Panc1 (cell line): ENCODE measurements around the gene AGBL5. TPM values are rescaled to one million over a fixed set of nuclear protein-coding genes. Genes with fewer than 3 reads are reported as not detected.

Experiments
- ATAC-seq: fragments of 200-7000 bp; cut with Tn5 transposase; 2 replicates; pipeline ENCODE4 v1.9.1; 2020; ENCODE audit warnings: mild to moderate bottlenecking, moderate library complexity
- BruUV-seq: library from RNA; stranded (reverse); fragments of 400-500 nt; replicated peaks from 2 replicates; lab custom pipeline; 2021; lab: Mats Ljungman, UMichigan
- CTCF ChIA-PET: fragments of 300-600 bp; sonication (Branson Sonifier 250); formaldehyde crosslinking; loops from one replicate; lab custom pipeline; 2022; ENCODE audit warnings: antibody characterized with exemption; lab: Charles Lee
- POLR2A ChIA-PET: fragments of 300-600 bp; sonication (Branson Sonifier 250); formaldehyde crosslinking; loops from one replicate; lab custom pipeline; 2022; ENCODE audit warnings: antibody characterized with exemption; lab: Charles Lee
- DNase-seq: peaks from one replicate; pipeline ENCODE4 v3.0.0-alpha.2; 2010; ENCODE audit warnings: low read depth, low spot score
- H3K27ac ChIP-seq: 2 replicates; pipeline ENCODE4 v1.5.1; 2011; ENCODE audit warnings: mild to moderate bottlenecking, low read length, inconsistent platforms
- H3K27me3 ChIP-seq: fragments of 200-500 bp; sonication (Bioruptor generic); 2 replicates; pipeline ENCODE4 v1.6.0; 2014; ENCODE audit warnings: low read length, inconsistent platforms; ENCODE audit not compliant: control insufficient read depth, insufficient read depth
- H3K36me3 ChIP-seq: fragments of 200-500 bp; sonication (Bioruptor generic); 2 replicates; pipeline ENCODE4 v1.5.1; 2014; ENCODE audit warnings: inconsistent platforms, mild to moderate bottlenecking, low read length, moderate library complexity; ENCODE audit not compliant: control insufficient read depth, insufficient read depth
- H3K4me1 ChIP-seq: 2 replicates; pipeline ENCODE4 v1.5.1; 2011; ENCODE audit warnings: inconsistent platforms, mild to moderate bottlenecking, low read length, moderate library complexity; ENCODE audit not compliant: control insufficient read depth, insufficient read depth
- H3K4me3 ChIP-seq, 2 experiments: 2 replicates each; pipeline ENCODE4 v1.5.1; 2011 to 2012; ENCODE audit warnings: low read depth in 2 of 2, low read length in 2 of 2, mild to moderate bottlenecking in 2 of 2, inconsistent platforms in 1 of 2, moderate library complexity in 1 of 2
- H3K9me3 ChIP-seq: fragments of 200-500 bp; sonication (Bioruptor generic); 2 replicates; pipeline ENCODE4 v1.5.1; 2014; ENCODE audit warnings: low read depth, mild to moderate bottlenecking, inconsistent platforms, low read length, moderate library complexity; ENCODE audit not compliant: control insufficient read depth, insufficient read depth
- POLR2AphosphoS5 ChIP-seq: IDR thresholded peaks from 2 replicates; pipeline ENCODE4 v1.6.1; 2012; ENCODE audit warnings: mild to moderate bottlenecking, low read depth, low read length, moderate library complexity
- SIN3A ChIP-seq: IDR thresholded peaks from 2 replicates; pipeline ENCODE4 v1.6.1; 2012; ENCODE audit warnings: low read depth, mild to moderate bottlenecking, low read length, moderate library complexity, borderline replicate concordance; ENCODE audit not compliant: insufficient read depth
- TCF7L2 ChIP-seq: IDR thresholded peaks from 2 replicates; pipeline ENCODE4 v1.6.1; 2011; ENCODE audit warnings: mild to moderate bottlenecking, low read depth, low read length, inconsistent platforms
- in situ Hi-C: cut with HindIII; loops from 2 replicates; pipeline ENCODE4 v1.10.0; 2016; ENCODE audit warnings: low sequenced_read_pairs, low pct_unique_long_range_greater_than_20kb
- intact Hi-C: fragments of 100-400 bp; cut with micrococcal nuclease; formaldehyde crosslinking; loops from one replicate; pipeline ENCODE4 v1.10.0; 2022; ENCODE audit not compliant: unreplicated experiment
- total RNA-seq: library from RNA; stranded (reverse); gene quantifications from one replicate; pipeline ENCODE4 v1.2.1, GENCODE V29; 2021; ENCODE audit not compliant: unreplicated experiment
- TF ChIP-seq, protein P1 (sequence below), 2 experiments: IDR thresholded peaks; 2 replicates each; pipeline ENCODE4 v1.6.1; 2011 to 2012; ENCODE audit warnings: low read depth in 2 of 2, control low read depth in 1 of 2, low read length in 1 of 2, mild to moderate bottlenecking in 1 of 2, moderate library complexity in 1 of 2; ENCODE audit not compliant: insufficient read depth in 1 of 2
- TF ChIP-seq, protein P2 (sequence below): fragments of 450-650 bp; IDR thresholded peaks from 2 replicates; pipeline ENCODE4 v1.5.1; 2017; ENCODE audit warnings: mild to moderate bottlenecking

Gene AGBL5
- total RNA-seq, 1 experiment from 2014 or later = 55.6 TPM

DNA sequence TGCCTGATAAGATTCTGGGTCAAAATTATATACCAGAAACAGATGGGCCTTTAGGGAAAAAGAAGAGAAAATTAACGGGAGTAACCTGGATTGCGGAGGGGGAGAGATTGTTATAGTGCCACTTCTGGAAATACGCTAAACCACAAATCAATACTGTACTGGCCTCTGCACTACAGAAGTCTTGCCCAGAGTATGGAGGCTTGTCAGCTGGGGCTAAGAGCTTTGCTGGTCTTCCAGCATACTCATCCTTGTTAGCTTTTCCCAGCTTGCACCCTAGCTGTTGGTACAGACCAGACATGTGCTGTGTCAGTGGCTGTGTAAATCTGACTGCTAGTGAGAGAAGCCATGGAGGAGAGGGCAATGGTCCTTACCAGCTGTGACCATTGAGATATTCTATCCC lies 8.9 kb downstream of the AGBL5 start:
- H3K36me3 ChIP-seq = peaks cover 5% of the 10 kb centered on the region; the same call in 1 of the 2 replicates
- no peaks in the 10 kb centered on the region for H3K4me1 ChIP-seq
- ChIA-PET CTCF (interaction anchor here (0.7 kb wide), 1 partner anchor 9 kb away, joined by 9 read pairs; the partner anchor contains the start of gene AGBL5), POLR2A (no interaction called here)
- BruUV-seq = no TSS peak
- DNase-seq (no peak), ATAC-seq (0 out of 2 replicates have a peak, but pooled peaks have one; percentile 8)
- no peaks in the 10 kb centered on the region for H3K27me3 ChIP-seq
- H3K9me3 ChIP-seq = no peaks in the 10 kb centered on the region
- H3K4me3 ChIP-seq = no peak overlapping the region
- TF ChIP-seq, protein P1, sequence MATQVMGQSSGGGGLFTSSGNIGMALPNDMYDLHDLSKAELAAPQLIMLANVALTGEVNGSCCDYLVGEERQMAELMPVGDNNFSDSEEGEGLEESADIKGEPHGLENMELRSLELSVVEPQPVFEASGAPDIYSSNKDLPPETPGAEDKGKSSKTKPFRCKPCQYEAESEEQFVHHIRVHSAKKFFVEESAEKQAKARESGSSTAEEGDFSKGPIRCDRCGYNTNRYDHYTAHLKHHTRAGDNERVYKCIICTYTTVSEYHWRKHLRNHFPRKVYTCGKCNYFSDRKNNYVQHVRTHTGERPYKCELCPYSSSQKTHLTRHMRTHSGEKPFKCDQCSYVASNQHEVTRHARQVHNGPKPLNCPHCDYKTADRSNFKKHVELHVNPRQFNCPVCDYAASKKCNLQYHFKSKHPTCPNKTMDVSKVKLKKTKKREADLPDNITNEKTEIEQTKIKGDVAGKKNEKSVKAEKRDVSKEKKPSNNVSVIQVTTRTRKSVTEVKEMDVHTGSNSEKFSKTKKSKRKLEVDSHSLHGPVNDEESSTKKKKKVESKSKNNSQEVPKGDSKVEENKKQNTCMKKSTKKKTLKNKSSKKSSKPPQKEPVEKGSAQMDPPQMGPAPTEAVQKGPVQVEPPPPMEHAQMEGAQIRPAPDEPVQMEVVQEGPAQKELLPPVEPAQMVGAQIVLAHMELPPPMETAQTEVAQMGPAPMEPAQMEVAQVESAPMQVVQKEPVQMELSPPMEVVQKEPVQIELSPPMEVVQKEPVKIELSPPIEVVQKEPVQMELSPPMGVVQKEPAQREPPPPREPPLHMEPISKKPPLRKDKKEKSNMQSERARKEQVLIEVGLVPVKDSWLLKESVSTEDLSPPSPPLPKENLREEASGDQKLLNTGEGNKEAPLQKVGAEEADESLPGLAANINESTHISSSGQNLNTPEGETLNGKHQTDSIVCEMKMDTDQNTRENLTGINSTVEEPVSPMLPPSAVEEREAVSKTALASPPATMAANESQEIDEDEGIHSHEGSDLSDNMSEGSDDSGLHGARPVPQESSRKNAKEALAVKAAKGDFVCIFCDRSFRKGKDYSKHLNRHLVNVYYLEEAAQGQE (IDR thresholded peaks at IDR 0.05; ENCODE audit: insufficient read depth in 1 of 2, low read depth in 2 of 2, low read length in 1 of 2) = no peak
- peak; percentile 29; the same call in 1 of the 2 replicates for TF ChIP-seq POLR2AphosphoS5
- in situ Hi-C loops (no loop called here), intact Hi-C loops (no loop called here)
- H3K27ac ChIP-seq = no peak overlapping the region

DNA sequence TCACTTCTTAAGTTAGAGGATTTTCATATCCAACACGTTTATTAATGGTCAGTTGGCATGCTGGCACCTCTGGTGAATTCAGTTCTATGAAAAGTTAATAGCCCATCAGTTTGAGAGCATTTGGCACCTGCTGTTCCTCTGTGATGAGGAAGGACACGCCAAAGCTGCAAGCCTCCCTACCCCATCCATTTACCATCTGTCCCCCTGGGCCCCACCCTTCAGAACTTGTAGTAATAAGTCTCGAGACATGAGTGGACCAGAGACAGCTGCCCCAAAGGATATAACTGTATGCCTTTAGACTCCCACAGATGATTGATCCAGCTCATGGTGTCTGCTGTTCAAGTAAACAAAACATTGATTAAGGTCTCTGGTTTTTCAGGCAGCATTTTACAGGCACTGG lies 13.7 kb downstream of the AGBL5 start:
- no peak for TF ChIP-seq POLR2AphosphoS5
- TF ChIP-seq, protein P2, sequence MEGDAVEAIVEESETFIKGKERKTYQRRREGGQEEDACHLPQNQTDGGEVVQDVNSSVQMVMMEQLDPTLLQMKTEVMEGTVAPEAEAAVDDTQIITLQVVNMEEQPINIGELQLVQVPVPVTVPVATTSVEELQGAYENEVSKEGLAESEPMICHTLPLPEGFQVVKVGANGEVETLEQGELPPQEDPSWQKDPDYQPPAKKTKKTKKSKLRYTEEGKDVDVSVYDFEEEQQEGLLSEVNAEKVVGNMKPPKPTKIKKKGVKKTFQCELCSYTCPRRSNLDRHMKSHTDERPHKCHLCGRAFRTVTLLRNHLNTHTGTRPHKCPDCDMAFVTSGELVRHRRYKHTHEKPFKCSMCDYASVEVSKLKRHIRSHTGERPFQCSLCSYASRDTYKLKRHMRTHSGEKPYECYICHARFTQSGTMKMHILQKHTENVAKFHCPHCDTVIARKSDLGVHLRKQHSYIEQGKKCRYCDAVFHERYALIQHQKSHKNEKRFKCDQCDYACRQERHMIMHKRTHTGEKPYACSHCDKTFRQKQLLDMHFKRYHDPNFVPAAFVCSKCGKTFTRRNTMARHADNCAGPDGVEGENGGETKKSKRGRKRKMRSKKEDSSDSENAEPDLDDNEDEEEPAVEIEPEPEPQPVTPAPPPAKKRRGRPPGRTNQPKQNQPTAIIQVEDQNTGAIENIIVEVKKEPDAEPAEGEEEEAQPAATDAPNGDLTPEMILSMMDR = no peak
- TF ChIP-seq TCF7L2 = no peak
- TF ChIP-seq, protein P1 (IDR thresholded peaks at IDR 0.05; ENCODE audit: insufficient read depth in 1 of 2, low read depth in 2 of 2, low read length in 1 of 2) = no peak
- no peak for TF ChIP-seq SIN3A
- no peaks in the 10 kb centered on the region for H3K27me3 ChIP-seq
- no peak overlapping the region for H3K27ac ChIP-seq
- POLR2A ChIA-PET = interaction anchor here (0.7 to 1.2 kb wide), 2 partner anchors 14 to 97 kb away, joined by 3 read pairs; partner anchors contain the start of gene AGBL5
- H3K4me1 ChIP-seq = peaks cover 2% of the 10 kb centered on the region
- intact Hi-C loops (no loop called here), in situ Hi-C loops (no loop called here)
- H3K9me3 ChIP-seq = no peaks in the 10 kb centered on the region
- no peak for DNase-seq
- no peak overlapping the region for H3K4me3 ChIP-seq
- CTCF ChIA-PET = interaction anchor here (0.6 kb wide), 1 partner anchor 215 kb away, joined by 3 read pairs; no protein-coding TSS in a partner anchor
- no peak for ATAC-seq
- BruUV-seq = no TSS peak
- H3K36me3 ChIP-seq = no peaks in the 10 kb centered on the region
